ENCODE data around the gene KLHL7. TPM values are rescaled to one million over a fixed set of nuclear protein-coding genes. Genes with fewer than 3 reads are reported as not detected.

Gene KLHL7
- total RNA-seq, 1 experiment from 2014 or later, result 46.3 TPM

GRCh38 chr7:23214423-23214822, 108.8 kb downstream of the KLHL7 start:
- Histone ChIP-seq H3K4me2 (no peak overlapping the region), H3K4me3 (no peak overlapping the region), H3K4me1 (replicated peaks; ENCODE audit: insufficient read depth) (no peaks in the 10 kb centered on the region), H3K9me2 (ENCODE audit: insufficient read depth) (no peaks in the 10 kb centered on the region), H3K36me3 (ENCODE audit: low read depth) (no peaks in the 10 kb centered on the region), H3K79me2 (ENCODE audit: low read depth) (no peaks in the 10 kb centered on the region), H3K27ac (no peak overlapping the region), H3K9me3 (ENCODE audit: insufficient read depth, low read depth) (no peaks in the 10 kb centered on the region), H3F3A (ENCODE audit: insufficient read depth, low read depth) (no peaks in the 10 kb centered on the region), H4K20me1 (ENCODE audit: insufficient read depth) (no peaks in the 10 kb centered on the region), H3K27me3 (ENCODE audit: insufficient read depth, low read depth) (no peaks in the 10 kb centered on the region), H2AFZ (no peak overlapping the region)
- intact Hi-C loops (cut with micrococcal nuclease; ENCODE audit: unreplicated experiment), result no loop called here
- ChIA-PET POLR2A (ENCODE audit: unreplicated experiment) (interaction anchor here (0.6 kb wide), 1 partner anchor 97 kb away, joined by 3 read pairs; no protein-coding TSS in a partner anchor), CTCF (interaction anchor here (0.6 to 0.8 kb wide), 2 partner anchors 12 to 33 kb away, joined by 3 to 4 read pairs; no protein-coding TSS in a partner anchor)
- no peak for TF ChIP-seq EZH2 (IDR thresholded peaks at IDR 0.05; ENCODE audit: low read depth)
- no peak for TF ChIP-seq CTCF (conservative IDR thresholded peaks at IDR 0.05)
- DNase-seq, result no peak
- no TSS peak for BruUV-seq (replicated peaks)

GRCh38 chr7:23214938-23215337, 109.4 kb downstream of the KLHL7 start:
- TF ChIP-seq CTCF (conservative IDR thresholded peaks at IDR 0.05), result no peak
- TF ChIP-seq EZH2 (IDR thresholded peaks at IDR 0.05; ENCODE audit: low read depth), result no peak
- Histone ChIP-seq H3K4me3 (no peak overlapping the region), H3K9me3 (ENCODE audit: insufficient read depth, low read depth) (no peaks in the 10 kb centered on the region), H3K9me2 (ENCODE audit: insufficient read depth) (no peaks in the 10 kb centered on the region), H4K20me1 (ENCODE audit: insufficient read depth) (no peaks in the 10 kb centered on the region), H3K4me1 (replicated peaks; ENCODE audit: insufficient read depth) (no peaks in the 10 kb centered on the region), H3K27ac (no peak overlapping the region), H3K79me2 (ENCODE audit: low read depth) (no peaks in the 10 kb centered on the region), H3F3A (ENCODE audit: insufficient read depth, low read depth) (no peaks in the 10 kb centered on the region), H3K27me3 (ENCODE audit: insufficient read depth, low read depth) (no peaks in the 10 kb centered on the region), H3K4me2 (no peak overlapping the region), H3K36me3 (ENCODE audit: low read depth) (no peaks in the 10 kb centered on the region), H2AFZ (no peak overlapping the region)
- ChIA-PET CTCF (interaction anchor here (0.6 to 0.8 kb wide), 3 partner anchors 12 to 43 kb away, joined by 3 to 4 read pairs (median 4); no protein-coding TSS in a partner anchor), POLR2A (ENCODE audit: unreplicated experiment) (interaction anchor here (0.6 kb wide), 1 partner anchor 98 kb away, joined by 3 read pairs; no protein-coding TSS in a partner anchor)
- DNase-seq, result no peak
- intact Hi-C loops (cut with micrococcal nuclease; ENCODE audit: unreplicated experiment), result no loop called here
- BruUV-seq (replicated peaks), result no TSS peak

GRCh38 chr7:23216021-23216420, 110.4 kb downstream of the KLHL7 start:
- Histone ChIP-seq H3K27me3 (ENCODE audit: insufficient read depth, low read depth) (no peaks in the 10 kb centered on the region), H3K9me2 (ENCODE audit: insufficient read depth) (no peaks in the 10 kb centered on the region), H3K79me2 (ENCODE audit: low read depth) (no peaks in the 10 kb centered on the region), H3K4me1 (replicated peaks; ENCODE audit: insufficient read depth) (no peaks in the 10 kb centered on the region), H3K36me3 (ENCODE audit: low read depth) (no peaks in the 10 kb centered on the region), H3K27ac (no peak overlapping the region), H3K4me3 (no peak overlapping the region), H3F3A (ENCODE audit: insufficient read depth, low read depth) (no peaks in the 10 kb centered on the region), H4K20me1 (ENCODE audit: insufficient read depth) (no peaks in the 10 kb centered on the region), H3K9me3 (ENCODE audit: insufficient read depth, low read depth) (no peaks in the 10 kb centered on the region), H2AFZ (no peak overlapping the region), H3K4me2 (no peak overlapping the region)
- CTCF ChIA-PET, result interaction anchor here (0.7 kb wide), 1 partner anchor 544 kb away, joined by 4 read pairs; no protein-coding TSS in a partner anchor
- TF ChIP-seq EZH2 (IDR thresholded peaks at IDR 0.05; ENCODE audit: low read depth), result no peak
- no peak for TF ChIP-seq CTCF (conservative IDR thresholded peaks at IDR 0.05)
- intact Hi-C loops (cut with micrococcal nuclease; ENCODE audit: unreplicated experiment), result no loop called here
- BruUV-seq (replicated peaks), result no TSS peak
- POLR2A ChIA-PET (ENCODE audit: unreplicated experiment), result no interaction called here
- DNase-seq, result no peak
